GM21737 (cell line): ENCODE results near the gene CNTNAP5.

Experiments used
- ATAC-seq: cut with Tn5 transposase; IDR thresholded peaks from one replicate; pipeline ENCODE4 v1.9.1; 2021; ENCODE audit warnings: mild to moderate bottlenecking, moderate library complexity; ENCODE audit not compliant: unreplicated experiment

The CNTNAP5 gene

GRCh38 chr2:124534028-124534427 lies 508.9 kb downstream of the CNTNAP5 start:
- ATAC-seq, result no peak

GRCh38 chr2:124535816-124536215 lies 510.7 kb downstream of the CNTNAP5 start:
- no peak for ATAC-seq

GRCh38 chr2:124536591-124536990 lies 511.5 kb downstream of the CNTNAP5 start:
- ATAC-seq, result no peak

GRCh38 chr2:124538549-124538948 lies 513.5 kb downstream of the CNTNAP5 start:
- no peak for ATAC-seq

- ATAC-seq, result no peak
Observed at GRCh38 chr2:124540805-124541204, 515.7 kb downstream of the CNTNAP5 start.

DNA sequence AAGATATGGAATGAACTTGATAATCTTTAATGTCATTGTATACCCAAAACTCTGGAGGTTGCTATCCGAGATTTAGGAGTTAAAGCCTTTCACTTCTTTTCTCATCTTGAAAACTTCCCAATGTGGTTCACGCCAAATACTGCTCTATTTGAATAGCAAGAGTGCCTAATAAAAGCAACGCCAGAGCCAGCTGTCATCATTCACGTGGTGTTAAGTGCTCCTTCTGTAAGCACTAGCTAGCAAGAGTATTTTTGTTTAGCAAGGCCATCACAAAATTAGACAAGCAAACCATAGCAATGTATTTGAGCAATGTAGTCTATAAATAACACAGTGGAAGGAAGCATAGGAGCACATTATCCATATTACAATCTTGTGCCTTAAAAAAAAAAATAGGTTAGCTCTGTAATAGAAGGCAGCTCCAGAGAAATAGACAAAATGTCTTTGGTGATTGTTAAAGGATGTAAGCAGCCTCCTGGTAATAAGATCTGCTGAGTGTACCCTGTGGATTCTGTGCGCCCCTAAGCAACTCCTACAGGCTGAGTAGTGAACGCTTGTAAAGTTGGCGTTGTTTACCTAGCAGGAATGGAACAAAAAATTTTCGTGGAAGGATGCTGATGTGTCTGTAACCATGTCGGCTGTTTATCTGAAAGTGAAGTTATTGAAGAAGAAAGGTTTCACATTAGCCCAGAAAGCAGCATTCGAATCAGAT lies 518.0 kb downstream of the CNTNAP5 start:
- no peak for ATAC-seq

DNA sequence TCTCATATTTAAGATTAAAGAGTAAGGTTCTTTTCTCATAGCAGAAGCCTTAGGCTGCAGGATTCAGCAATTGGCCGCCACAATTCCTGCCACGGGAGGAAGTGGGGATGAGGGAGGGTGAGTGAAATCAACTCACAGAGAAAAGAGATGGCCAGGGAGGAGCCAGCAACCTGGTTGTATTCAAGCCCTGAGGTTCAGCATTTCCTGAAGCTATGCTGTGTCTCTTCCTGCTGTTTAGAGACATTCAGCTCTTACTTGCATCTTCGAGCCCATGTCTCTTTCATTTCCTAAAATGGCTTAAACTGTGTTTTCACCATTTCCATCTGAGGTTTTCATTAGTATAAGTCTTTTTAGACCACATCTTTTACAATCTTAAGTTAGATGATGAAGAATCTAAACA lies 522.6 kb downstream of the CNTNAP5 start:
- no peak for ATAC-seq

GRCh38 chr2:124558277-124558905 lies 533.3 kb downstream of the CNTNAP5 start:
- no peak for ATAC-seq

- ATAC-seq, result no peak
Observed at GRCh38 chr2:124559236-124559635, 534.1 kb downstream of the CNTNAP5 start.

DNA sequence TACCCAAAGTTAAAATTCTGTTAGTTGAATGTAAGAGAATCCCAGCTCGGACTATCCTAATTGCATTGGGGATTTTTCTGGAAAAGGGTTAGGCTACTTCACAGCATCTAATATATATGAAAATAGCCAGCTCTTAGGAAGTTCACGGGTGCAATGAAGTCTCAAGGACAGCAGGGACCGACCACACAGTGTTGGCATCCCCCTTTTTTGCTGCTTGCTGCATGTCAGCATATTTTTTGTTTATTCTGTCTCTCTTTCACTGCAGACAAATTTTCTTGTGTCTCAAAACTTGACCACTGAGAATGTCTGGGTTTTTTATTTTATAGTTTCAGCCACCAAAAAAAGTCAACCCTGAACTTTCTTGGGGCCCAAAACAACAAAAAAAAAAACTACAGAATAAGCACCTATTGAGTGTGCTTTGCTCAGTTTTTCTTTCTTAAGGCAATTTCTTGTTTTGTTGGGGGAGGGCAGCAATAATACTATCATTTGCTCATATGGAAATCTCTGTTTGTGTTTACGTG lies 535.6 kb downstream of the CNTNAP5 start:
- no peak for ATAC-seq

DNA sequence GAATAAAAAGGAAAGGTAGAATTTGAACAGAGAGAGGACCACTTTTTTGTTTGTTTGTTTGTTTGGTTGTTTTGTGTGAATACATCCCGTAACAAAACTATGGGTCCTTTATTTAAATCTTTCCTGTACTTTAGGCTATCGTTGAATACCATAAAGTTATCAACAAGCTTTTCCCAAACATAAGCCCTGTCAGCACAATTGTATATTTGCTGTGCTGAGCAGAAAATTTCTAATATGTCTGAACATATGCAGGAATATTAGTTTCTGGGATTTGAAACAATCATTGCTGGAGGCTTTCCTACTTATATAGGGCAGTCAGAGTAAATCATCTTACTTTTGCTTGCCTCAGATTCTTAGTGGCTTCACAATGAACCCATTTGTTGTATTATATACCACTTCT lies 536.4 kb downstream of the CNTNAP5 start:
- no peak for ATAC-seq

DNA sequence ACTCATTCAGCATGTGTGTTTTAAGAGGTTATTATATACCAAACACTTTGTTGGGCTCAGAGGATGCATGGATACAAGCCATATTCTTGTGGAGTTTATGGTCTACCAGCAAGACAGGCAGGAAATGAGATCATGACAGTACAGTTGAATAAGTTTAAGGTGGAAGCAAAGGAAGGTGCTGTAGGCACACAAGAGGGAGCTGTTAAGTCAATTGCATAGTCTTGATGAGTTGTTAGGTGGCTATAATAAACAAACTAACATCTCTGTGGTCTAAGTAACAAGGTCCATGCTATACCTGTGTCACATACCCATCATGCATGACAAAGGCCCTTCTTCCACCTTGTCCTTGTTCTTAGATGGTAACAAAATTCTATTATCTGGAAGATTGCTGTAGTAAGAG lies 538.3 kb downstream of the CNTNAP5 start:
- ATAC-seq, result no peak

- no peak for ATAC-seq
Observed at GRCh38 chr2:124566518-124566970, 541.5 kb downstream of the CNTNAP5 start.

GRCh38 chr2:124570872-124571271 lies 545.8 kb downstream of the CNTNAP5 start:
- no peak for ATAC-seq

- ATAC-seq, result no peak
Observed at GRCh38 chr2:124571836-124572235, 546.7 kb downstream of the CNTNAP5 start.

DNA sequence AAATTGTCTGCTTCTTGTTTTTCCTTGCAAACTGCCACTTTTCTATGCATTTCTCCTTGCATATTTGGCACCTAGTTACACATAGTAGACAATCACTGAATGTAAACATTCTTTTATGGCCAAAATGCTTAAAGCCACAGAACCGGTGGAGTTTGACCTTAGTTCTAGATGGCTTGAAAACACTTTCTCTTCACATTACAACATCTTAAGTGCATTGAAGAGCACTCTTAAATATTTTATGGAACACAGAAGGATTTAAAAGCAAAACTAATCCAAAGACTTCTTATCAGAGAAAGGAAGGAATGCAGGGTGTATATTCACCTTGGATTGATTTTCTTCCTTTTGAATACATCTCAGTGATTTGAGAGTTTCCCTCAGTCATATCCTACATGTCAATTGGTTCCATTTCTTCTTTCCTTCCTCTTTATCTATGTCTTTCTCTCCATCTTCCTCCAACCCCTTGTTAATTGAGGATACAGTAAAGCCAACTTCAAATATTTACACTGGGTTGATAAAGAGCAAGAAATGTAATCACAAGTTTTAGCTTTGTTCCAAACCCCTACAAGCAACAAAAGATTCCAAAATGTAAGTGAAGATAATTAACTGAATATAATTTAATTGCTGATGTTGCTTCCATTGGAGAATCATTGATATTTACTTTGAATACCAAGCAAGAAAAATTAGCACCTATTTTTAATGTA lies 548.0 kb downstream of the CNTNAP5 start:
- no peak for ATAC-seq

GRCh38 chr2:124575497-124575896 lies 550.4 kb downstream of the CNTNAP5 start:
- no peak for ATAC-seq

DNA sequence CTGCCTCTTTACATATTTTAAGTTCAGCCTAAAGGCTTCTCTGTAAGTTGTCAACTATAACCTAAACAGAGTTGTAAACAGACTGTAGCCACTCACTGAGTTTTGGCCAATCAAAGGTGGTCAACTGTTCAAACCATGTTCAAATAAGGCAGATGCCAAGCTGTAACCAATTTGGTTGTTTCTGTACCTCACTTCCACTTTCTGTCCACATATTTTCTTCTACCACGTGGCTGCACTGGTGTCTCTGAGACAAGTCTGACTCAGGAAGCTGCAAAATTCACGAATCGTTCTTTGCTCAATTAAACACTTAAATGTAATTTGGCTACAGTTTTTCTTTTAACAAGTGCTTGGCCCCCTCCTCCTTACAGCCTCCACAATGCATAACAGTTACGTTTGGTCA lies 555.2 kb downstream of the CNTNAP5 start:
- no peak for ATAC-seq

GRCh38 chr2:124582387-124582786 lies 557.3 kb downstream of the CNTNAP5 start:
- no peak for ATAC-seq

DNA sequence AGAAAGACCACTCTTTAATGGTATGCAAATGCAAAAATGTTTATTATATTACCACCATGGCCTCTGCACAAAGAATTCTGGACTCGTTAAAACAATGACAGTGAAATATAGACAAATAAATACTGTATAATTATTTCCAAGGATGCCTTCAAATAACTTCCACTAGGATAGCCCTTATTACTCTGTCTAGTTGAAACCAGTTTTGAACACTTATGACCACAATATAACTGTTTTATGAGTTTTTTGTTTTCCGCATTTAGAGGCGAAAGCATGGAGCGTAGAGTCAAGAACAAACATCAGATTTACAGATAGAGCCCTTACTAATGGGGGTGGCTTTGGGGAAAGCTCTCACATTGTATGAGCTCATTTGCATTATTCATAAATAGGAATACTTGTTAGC lies 559.5 kb downstream of the CNTNAP5 start:
- no peak for ATAC-seq

- ATAC-seq, result no peak
Observed at GRCh38 chr2:124585277-124585676, 560.2 kb downstream of the CNTNAP5 start.

DNA sequence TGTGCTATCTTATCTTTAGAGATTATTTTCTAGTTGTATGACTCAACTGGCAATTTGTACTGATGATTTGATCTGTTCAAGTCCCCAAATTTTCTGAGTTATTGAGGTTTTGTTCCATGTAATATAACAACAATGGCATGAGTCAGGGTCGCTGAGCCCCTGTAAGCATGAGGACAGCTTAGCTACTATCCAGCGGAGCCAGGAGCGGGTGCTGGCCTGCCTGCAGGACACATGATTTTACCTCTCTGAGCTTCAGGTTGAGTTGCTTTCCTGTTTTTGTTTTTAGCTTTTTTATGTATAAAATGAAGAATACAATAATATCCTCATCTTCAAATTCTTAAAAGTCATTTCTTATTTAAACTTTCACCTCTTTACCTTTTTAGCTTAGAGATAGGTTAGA lies 561.1 kb downstream of the CNTNAP5 start:
- no peak for ATAC-seq
